KMS-11 (cell line): ENCODE data around the gene ARID1B.

ENCODE experiments used
- H2AFZ ChIP-seq: fragments of 200-600 bp; sonication (generic); 2 replicates; pipeline ENCODE4 v1.6.1; 2016; ENCODE audit warnings: antibody characterized with exemption, mixed run types, low read depth
- H3K27ac ChIP-seq: fragments of 200-600 bp; sonication (generic); 2 replicates; pipeline ENCODE4 v1.6.1; 2016; ENCODE audit warnings: mild to moderate bottlenecking, mixed run types
- H3K27me3 ChIP-seq: fragments of 200-600 bp; sonication (generic); 2 replicates; pipeline ENCODE4 v1.6.1; 2017; ENCODE audit warnings: mild to moderate bottlenecking, low read depth, mixed run types, moderate library complexity; ENCODE audit not compliant: insufficient read depth
- H3K36me3 ChIP-seq: fragments of 200-600 bp; sonication (generic); 2 replicates; pipeline ENCODE4 v1.6.1; 2017; ENCODE audit warnings: mild to moderate bottlenecking, mixed run types; ENCODE audit not compliant: insufficient read depth
- H3K4me1 ChIP-seq: fragments of 200-600 bp; sonication (generic); 2 replicates; pipeline ENCODE4 v1.6.1; 2016; ENCODE audit warnings: mild to moderate bottlenecking, low read depth, mixed run types; ENCODE audit not compliant: poor library complexity, severe bottlenecking
- H3K4me2 ChIP-seq: fragments of 200-600 bp; sonication (generic); 2 replicates; pipeline ENCODE4 v1.7.0; 2016; ENCODE audit warnings: mild to moderate bottlenecking, mixed run types
- H3K4me3 ChIP-seq: fragments of 200-600 bp; sonication (generic); IDR thresholded peaks from 2 replicates; pipeline ENCODE4 v1.6.1; 2017; ENCODE audit warnings: low read depth, low read length, mixed read lengths; ENCODE audit not compliant: insufficient read depth
- H3K79me2 ChIP-seq: fragments of 200-600 bp; sonication (generic); 2 replicates; pipeline ENCODE4 v1.6.1; 2016; ENCODE audit warnings: low read depth, mixed run types; ENCODE audit not compliant: insufficient read depth
- H3K9ac ChIP-seq: fragments of 200-600 bp; sonication (generic); 2 replicates; pipeline ENCODE4 v1.6.1; 2016; ENCODE audit warnings: mild to moderate bottlenecking, mixed run types
- H4K20me1 ChIP-seq: fragments of 200-600 bp; sonication (generic); 2 replicates; pipeline ENCODE4 v1.6.1; 2016; ENCODE audit warnings: mild to moderate bottlenecking, mixed run types; ENCODE audit not compliant: insufficient read depth
- TF ChIP-seq, protein P1 (sequence below): fragments of 200-600 bp; sonication (generic); conservative IDR thresholded peaks from 2 replicates; pipeline ENCODE4 v1.6.1; 2017; ENCODE audit warnings: low read depth, mild to moderate bottlenecking, antibody characterized with exemption, low read length, moderate library complexity, mixed read lengths

ARID1B gene

DNA sequence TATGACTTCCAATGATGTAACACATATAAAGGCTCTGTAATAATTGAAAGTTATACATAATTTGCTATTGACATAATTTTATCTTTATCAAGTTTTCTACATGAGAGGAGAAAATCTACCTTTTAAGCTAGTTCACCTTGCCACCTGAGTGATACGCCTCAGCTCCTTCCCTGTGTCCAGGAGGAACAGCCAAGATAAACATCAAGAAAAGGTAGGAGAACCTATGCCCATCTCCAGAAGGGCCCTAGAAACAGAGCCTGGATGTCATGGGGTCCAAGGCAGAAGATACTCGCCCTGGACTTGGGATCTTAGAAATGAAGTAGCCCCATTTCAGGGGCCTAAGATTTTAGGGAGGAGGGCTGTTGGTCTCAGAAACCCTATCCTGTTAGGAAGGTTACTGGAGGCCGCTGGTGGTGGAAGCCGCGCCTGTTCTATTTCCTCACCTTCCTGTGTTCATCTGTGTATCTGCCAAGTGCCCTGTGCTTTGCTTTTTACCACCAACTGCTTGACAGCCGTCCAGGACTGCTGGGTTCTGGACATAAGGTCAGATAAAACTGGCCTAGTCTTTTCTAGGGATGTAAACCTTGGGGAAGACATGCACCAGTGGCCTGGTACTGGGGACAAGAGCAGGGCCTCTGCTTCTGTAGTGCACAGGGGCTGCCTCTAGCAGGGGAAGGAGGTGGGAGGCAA, 178.5 kb downstream of the ARID1B start:
- H3K4me2 ChIP-seq = no peak overlapping the region

DNA sequence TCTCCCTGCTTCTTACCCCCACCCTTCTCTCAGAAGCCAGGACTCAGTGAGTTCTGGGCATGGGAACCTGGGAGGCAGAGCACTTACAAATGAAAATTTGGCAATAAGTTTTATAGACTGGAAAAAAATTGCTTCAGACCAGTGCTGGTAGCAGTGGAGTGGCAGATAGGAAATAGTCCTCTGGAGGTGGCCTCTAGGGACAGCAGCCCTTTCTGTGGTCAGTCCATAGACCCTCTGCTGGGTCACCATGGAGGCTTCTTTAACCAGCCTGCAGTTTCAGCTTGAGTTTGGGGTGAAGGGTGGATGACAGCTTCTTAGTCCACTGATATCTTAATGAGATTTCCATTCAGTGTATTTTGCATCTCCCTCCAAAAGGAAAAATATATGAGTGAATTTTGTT, 179.1 kb downstream of the ARID1B start:
- peaks cover 64% of the 10 kb centered on the region for H3K79me2 ChIP-seq
- H4K20me1 ChIP-seq = peaks cover 22% of the 10 kb centered on the region; the same call in 1 of the 2 replicates
- no peak overlapping the region for H3K9ac ChIP-seq
- H3K27me3 ChIP-seq = no peaks in the 10 kb centered on the region
- H3K4me3 ChIP-seq = no peak overlapping the region
- H2AFZ ChIP-seq = no peak overlapping the region
- H3K36me3 ChIP-seq = no peaks in the 10 kb centered on the region
- TF ChIP-seq, protein P1, sequence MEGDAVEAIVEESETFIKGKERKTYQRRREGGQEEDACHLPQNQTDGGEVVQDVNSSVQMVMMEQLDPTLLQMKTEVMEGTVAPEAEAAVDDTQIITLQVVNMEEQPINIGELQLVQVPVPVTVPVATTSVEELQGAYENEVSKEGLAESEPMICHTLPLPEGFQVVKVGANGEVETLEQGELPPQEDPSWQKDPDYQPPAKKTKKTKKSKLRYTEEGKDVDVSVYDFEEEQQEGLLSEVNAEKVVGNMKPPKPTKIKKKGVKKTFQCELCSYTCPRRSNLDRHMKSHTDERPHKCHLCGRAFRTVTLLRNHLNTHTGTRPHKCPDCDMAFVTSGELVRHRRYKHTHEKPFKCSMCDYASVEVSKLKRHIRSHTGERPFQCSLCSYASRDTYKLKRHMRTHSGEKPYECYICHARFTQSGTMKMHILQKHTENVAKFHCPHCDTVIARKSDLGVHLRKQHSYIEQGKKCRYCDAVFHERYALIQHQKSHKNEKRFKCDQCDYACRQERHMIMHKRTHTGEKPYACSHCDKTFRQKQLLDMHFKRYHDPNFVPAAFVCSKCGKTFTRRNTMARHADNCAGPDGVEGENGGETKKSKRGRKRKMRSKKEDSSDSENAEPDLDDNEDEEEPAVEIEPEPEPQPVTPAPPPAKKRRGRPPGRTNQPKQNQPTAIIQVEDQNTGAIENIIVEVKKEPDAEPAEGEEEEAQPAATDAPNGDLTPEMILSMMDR = no peak
- H3K4me1 ChIP-seq = no peaks in the 10 kb centered on the region
- no peak overlapping the region for H3K27ac ChIP-seq
- H3K4me2 ChIP-seq = no peak overlapping the region

More for the DNA sequence above, 178.5 kb downstream of the ARID1B start:
- no peak overlapping the region for H2AFZ ChIP-seq
- peaks cover 64% of the 10 kb centered on the region for H3K79me2 ChIP-seq
- peaks cover 22% of the 10 kb centered on the region; the same call in 1 of the 2 replicates for H4K20me1 ChIP-seq
- TF ChIP-seq, protein P1 = no peak
- H3K9ac ChIP-seq = no peak overlapping the region
- no peaks in the 10 kb centered on the region for H3K36me3 ChIP-seq
- no peaks in the 10 kb centered on the region for H3K27me3 ChIP-seq
- no peak overlapping the region for H3K27ac ChIP-seq
- H3K4me3 ChIP-seq = no peak overlapping the region
- no peaks in the 10 kb centered on the region for H3K4me1 ChIP-seq

DNA sequence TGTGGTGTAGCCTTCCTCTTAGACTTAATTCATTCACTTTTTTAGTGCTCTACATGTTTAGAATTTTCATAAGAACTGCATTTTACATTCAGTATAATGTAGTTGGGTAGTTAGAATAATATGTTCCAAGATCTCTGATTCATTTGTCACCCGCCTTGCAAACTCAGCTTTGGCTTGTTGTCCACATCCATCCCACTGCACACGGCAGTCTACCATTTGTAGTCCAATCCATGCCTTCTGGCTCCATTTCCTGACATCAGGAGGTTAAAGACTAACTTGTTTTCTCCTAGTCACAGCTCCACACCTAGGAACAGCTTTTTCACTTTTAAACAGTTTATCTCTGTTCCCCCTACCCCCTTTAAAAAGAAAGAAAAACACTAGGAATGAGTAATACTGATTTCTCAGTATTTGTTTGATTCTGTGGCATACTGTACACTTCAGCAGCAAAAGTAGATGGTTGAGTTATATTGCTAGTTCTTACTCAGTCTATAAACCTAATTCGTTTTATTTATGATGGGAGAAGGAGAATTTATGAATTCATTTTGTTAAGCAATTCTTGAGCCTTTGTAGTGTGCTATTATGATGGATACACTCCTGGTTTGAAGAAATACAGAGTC, 180.9 kb downstream of the ARID1B start:
- Histone ChIP-seq H3K4me2 (no peak overlapping the region), H3K4me1 (no peaks in the 10 kb centered on the region), H3K36me3 (no peaks in the 10 kb centered on the region), H3K27me3 (no peaks in the 10 kb centered on the region), H3K27ac (no peak overlapping the region), H3K79me2 (peaks cover 60% of the 10 kb centered on the region), H2AFZ (no peak overlapping the region), H4K20me1 (peaks cover 16% of the 10 kb centered on the region; the same call in 1 of the 2 replicates), H3K9ac (no peak overlapping the region), H3K4me3 (no peak overlapping the region)
- TF ChIP-seq, protein P1 = no peak

DNA sequence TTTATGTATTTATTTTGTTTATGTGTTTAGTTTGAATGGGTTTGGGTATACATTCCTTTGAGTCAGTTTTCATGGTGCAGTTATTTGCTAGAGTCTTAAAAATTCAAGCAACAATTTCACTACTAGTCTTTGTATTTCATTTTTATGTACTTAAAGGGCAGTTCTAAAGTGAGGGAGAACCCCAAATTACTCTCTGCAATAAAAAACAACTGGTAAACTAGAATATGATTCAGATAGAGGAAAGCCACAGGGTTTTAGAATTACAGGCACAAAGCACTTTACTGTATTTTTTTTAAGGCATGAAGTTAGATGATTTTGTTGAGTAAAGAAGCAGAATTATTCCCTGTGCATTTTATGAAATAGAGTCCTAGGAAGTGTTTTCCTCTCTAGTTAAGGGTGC, 183.3 kb downstream of the ARID1B start:
- Histone ChIP-seq H4K20me1 (0 out of 2 replicates have a peak, but pooled peaks cover 5% of the 10 kb centered on the region), H3K27ac (no peak overlapping the region), H3K4me1 (peaks cover 15% of the 10 kb centered on the region), H3K4me2 (no peak overlapping the region), H2AFZ (no peak overlapping the region), H3K27me3 (no peaks in the 10 kb centered on the region), H3K79me2 (peaks cover 56% of the 10 kb centered on the region; the same call in 1 of the 2 replicates), H3K4me3 (no peak overlapping the region), H3K9ac (no peak overlapping the region), H3K36me3 (no peaks in the 10 kb centered on the region)
- TF ChIP-seq, protein P1 = no peak
